IPS DF 6.9 (cell line): ENCODE measurements around the gene TRIM14.

Source experiments
- DNase-seq: peaks from one replicate; pipeline ENCODE4 v3.0.0-alpha.2; 2013; ENCODE audit warnings: low read depth, low spot score
- H3K27ac ChIP-seq: one replicate; pipeline ENCODE4 v1.5.1; 2013; ENCODE audit warnings: low read length, control low read depth
- H3K27me3 ChIP-seq: 2 replicates; pipeline ENCODE4 v1.6.1; 2013; ENCODE audit warnings: mild to moderate bottlenecking, low read length; ENCODE audit not compliant: control insufficient read depth, insufficient read depth
- H3K36me3 ChIP-seq: 2 replicates; pipeline ENCODE4 v1.6.1; 2013; ENCODE audit warnings: low read length; ENCODE audit not compliant: control insufficient read depth, insufficient read depth
- H3K4me1 ChIP-seq: 2 replicates; pipeline ENCODE4 v1.6.1; 2013; ENCODE audit warnings: low read length; ENCODE audit not compliant: control insufficient read depth, insufficient read depth
- H3K4me3 ChIP-seq: 2 replicates; pipeline ENCODE4 v1.5.1; 2013; ENCODE audit warnings: mild to moderate bottlenecking, low read length
- H3K9me3 ChIP-seq: 2 replicates; pipeline ENCODE4 v1.6.1; 2013; ENCODE audit warnings: low read length, inconsistent platforms; ENCODE audit not compliant: control insufficient read depth, insufficient read depth
- WGBS: extraction: QIAGEN DNeasy Blood & Tissue Kit; methylation state at CpG from one replicate; pipeline ENCODE4 v1.1.7; 2013; ENCODE audit warnings: mixed read lengths, missing lambda C conversion rate; ENCODE audit not compliant: insufficient read length, insufficient coverage; 5-methylcytosine and 5-hydroxymethylcytosine counted together

TRIM14 gene, protein sequence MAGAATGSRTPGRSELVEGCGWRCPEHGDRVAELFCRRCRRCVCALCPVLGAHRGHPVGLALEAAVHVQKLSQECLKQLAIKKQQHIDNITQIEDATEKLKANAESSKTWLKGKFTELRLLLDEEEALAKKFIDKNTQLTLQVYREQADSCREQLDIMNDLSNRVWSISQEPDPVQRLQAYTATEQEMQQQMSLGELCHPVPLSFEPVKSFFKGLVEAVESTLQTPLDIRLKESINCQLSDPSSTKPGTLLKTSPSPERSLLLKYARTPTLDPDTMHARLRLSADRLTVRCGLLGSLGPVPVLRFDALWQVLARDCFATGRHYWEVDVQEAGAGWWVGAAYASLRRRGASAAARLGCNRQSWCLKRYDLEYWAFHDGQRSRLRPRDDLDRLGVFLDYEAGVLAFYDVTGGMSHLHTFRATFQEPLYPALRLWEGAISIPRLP

DNA sequence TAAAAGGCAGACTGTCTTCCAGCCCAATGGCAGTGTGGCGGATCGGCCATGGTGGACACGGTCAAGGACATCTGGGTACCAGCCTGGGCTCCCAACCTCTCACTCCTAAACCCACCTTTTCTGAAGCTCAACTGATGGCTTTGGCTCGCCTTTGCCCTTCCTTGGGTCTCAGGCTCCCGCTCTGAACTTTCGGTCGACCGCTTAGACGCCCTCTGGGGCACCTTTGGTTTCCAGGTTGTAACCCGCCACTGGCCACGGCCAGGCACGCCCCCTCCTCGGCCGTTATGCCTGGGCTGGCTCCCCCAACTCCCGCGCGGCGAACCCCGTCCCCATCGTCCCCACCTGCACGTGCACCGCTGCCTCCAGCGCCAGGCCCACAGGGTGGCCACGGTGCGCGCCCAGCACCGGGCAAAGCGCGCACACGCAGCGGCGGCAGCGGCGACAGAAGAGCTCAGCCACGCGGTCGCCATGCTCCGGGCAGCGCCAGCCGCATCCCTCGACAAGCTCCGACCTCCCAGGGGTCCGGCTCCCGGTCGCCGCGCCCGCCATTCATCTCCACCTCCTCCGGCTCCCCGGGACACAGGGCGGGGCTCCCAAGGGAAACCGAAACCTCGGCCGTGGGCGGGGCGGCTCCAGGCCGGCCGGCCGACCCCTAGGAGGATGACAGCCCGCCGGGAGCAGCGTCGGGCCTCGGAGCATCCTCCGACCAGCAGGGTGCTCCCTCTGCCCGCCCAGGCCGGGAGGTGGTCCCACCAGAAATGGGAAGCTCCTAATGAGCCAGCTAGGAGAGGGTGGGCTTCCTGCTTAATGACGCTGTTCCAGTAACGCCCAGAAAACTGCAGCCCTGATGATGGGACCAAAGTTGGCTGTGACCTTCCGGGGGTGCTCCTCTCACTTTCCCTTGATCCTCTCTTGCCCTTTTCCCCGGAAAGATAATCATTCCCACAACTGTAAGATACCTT, at the start of gene TRIM14:
Gene TRIM14, minus strand, starts transcription at position 583 of the 962 bp plus-strand sequence. Its CDS starts 34 bp downstream, at position 549.
- peak within 1 kb of the TSS; percentile 48 for H3K4me3 ChIP-seq
- H3K36me3 ChIP-seq = no peaks in the 10 kb centered on the region
- 0 out of 2 replicates have a peak, but pooled peaks cover 1% of the 10 kb centered on the region for H3K4me1 ChIP-seq
- WGBS = no CpG with 5 or more reads among the region's 71 CpGs
- no peaks in the 10 kb centered on the region for H3K9me3 ChIP-seq
- H3K27ac ChIP-seq = no peak within 1 kb of the TSS
- no peaks in the 10 kb centered on the region for H3K27me3 ChIP-seq
- DNase-seq = no peak

DNA sequence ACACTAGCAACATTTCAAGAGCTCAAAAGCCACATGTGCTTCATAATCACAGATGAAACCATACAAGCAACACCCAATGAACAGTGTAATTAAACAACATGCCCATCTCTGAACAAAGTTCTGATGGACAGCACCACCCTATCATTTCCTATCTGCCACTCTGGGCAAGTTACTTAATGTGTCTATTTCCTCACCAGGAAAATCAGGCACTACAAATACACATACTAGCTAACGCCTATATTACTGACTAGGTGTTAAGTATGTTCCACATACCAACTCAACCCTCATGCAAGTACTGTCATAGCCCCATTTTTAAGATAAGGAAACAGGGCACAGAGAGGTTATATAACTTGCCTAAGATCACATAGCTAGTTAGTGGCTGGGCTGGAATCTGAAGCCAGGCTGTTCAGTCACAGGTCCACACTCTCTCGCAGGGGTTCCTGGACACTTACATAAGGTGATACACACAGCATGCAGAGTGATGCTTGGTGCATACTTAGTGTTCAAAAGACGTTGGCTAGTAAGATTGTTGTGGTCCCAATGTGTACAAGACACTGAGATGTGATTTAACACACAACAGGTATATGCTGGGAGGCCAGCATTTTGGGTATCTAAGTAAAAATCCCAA, 49.2 kb upstream of the TRIM14 start:
- H3K4me1 ChIP-seq = peaks cover 11% of the 10 kb centered on the region
- no peak overlapping the region for H3K4me3 ChIP-seq
- no peak for DNase-seq
- H3K9me3 ChIP-seq = no peaks in the 10 kb centered on the region
- no peaks in the 10 kb centered on the region for H3K27me3 ChIP-seq
- no peaks in the 10 kb centered on the region for H3K36me3 ChIP-seq
- no peak overlapping the region for H3K27ac ChIP-seq
- no CpG with 5 or more reads among the region's 3 CpGs for WGBS

DNA sequence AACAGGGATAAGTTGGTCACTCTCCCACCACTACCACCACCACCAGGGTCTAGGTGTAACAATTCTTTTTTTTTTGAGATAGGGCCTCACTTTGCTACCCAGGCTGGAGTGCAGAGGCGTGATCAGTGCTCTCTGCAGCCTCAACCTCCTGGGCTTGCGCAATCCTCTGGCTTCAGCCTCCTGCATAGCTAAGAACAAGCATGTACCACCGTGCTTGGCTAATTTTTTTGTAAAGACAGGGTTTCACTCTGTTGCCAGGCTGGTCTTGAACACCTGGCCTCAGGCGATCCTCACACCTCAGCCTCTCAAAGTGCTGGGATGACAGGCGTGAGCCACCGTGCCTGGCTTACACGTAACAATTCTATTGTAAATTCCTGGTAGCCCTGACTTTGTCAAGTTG, 45.9 kb upstream of the TRIM14 start:
- peaks cover 4% of the 10 kb centered on the region; the same call in 1 of the 2 replicates for H3K4me1 ChIP-seq
- H3K36me3 ChIP-seq = no peaks in the 10 kb centered on the region
- H3K27ac ChIP-seq = no peak overlapping the region
- WGBS = no CpG with 5 or more reads among the region's 7 CpGs
- no peaks in the 10 kb centered on the region for H3K27me3 ChIP-seq
- no peak for DNase-seq
- H3K9me3 ChIP-seq = no peaks in the 10 kb centered on the region
- no peak overlapping the region for H3K4me3 ChIP-seq

DNA sequence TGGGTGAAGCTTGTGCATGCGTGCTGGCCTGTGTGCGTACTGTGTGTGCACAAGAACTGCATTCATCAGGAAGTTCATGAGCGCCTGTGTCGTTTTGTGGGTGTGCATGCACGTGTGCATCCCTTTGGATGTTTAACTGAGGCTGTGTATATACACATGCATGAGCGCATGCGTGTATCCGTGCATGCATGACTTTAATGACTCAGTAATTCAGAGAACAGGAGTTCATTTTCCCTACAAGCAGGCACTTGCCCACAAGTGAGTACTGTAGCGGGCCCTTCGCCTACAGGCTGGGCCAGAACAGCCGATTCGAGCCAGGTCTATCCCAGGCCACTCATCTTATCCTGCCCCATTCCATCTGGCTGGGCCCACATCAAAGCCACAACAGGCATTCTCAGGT, 43.6 kb upstream of the TRIM14 start:
- Histone ChIP-seq H3K9me3 (no peaks in the 10 kb centered on the region), H3K36me3 (no peaks in the 10 kb centered on the region), H3K27me3 (no peaks in the 10 kb centered on the region), H3K4me3 (no peak overlapping the region), H3K27ac (no peak overlapping the region), H3K4me1 (no peaks in the 10 kb centered on the region; the same call in 1 of the 2 replicates)
- WGBS = no CpG with 5 or more reads among the region's 12 CpGs
- no peak for DNase-seq

DNA sequence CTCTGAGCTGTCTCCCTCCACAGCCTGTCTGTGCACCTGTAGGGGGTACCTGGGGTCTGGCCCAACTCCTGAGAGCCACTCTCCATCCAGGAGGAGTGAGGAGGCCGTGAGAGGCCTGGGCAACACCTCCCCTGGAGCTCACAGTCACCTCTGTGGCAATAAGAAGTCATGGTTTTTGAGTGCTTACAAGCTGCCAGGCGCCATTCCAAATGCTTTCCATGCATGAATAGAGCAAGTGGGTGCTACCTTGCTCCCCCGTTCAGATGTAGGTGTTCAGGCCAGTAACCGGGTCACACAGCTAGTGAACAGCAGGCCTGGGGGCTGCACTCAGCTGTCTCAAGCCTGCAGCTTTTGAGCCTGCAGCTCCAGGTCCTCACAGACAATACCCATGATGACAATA, 42.8 kb upstream of the TRIM14 start:
- Histone ChIP-seq H3K27me3 (no peaks in the 10 kb centered on the region), H3K4me3 (no peak overlapping the region), H3K36me3 (no peaks in the 10 kb centered on the region), H3K27ac (no peak overlapping the region), H3K9me3 (no peaks in the 10 kb centered on the region), H3K4me1 (no peaks in the 10 kb centered on the region; the same call in 1 of the 2 replicates)
- DNase-seq = no peak
- WGBS = no CpG with 5 or more reads among the region's 4 CpGs

DNA sequence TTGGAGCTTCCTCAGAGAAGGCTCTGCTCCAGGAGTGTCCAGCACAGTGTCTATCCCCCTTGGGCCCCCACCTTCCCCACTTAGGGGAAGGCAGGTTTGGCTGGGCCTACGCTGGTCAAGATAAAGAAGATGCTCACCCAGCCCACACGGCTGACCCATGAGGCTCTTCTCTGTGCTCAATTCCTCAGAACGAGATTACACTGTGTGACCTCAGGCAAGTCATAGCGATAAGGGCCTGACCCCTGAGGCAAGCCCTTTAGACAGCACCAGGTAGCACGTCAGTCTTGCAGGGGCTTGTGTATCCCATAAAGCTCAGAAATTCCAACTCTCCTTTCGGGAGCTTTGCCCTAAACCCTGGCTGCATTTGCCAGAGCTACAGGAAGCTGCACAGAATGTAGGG, 40.8 kb upstream of the TRIM14 start:
- no peak overlapping the region for H3K4me3 ChIP-seq
- WGBS = no CpG with 5 or more reads among the region's 6 CpGs
- H3K27me3 ChIP-seq = no peaks in the 10 kb centered on the region
- H3K9me3 ChIP-seq = no peaks in the 10 kb centered on the region
- no peak overlapping the region for H3K27ac ChIP-seq
- H3K4me1 ChIP-seq = no peaks in the 10 kb centered on the region; the same call in 1 of the 2 replicates
- no peak for DNase-seq
- no peaks in the 10 kb centered on the region for H3K36me3 ChIP-seq

DNA sequence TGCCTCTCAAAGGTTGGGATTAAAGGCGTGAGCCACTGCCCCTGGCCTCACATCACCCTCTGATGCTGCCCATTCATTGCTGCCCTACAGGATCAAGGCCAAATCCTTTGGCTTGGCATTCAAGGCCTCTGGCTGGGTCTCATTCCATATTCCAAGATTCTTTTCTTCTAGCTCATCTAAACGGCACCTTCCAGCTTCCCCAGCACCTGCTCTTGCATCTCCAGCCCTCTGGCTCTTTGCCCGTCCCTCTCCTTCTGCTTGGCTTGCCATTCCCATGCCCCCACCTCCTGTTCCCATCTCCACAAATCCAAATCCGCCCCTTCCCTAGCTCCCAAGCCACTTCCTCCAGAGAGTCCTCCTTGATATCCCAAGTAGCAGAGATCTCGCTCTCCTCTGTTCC, 40.3 kb upstream of the TRIM14 start:
- no peak for DNase-seq
- H3K4me1 ChIP-seq = no peaks in the 10 kb centered on the region; the same call in 1 of the 2 replicates
- H3K27ac ChIP-seq = no peak overlapping the region
- H3K4me3 ChIP-seq = no peak overlapping the region
- no CpG with 5 or more reads among the region's 5 CpGs for WGBS
- no peaks in the 10 kb centered on the region for H3K36me3 ChIP-seq
- no peaks in the 10 kb centered on the region for H3K27me3 ChIP-seq
- no peaks in the 10 kb centered on the region for H3K9me3 ChIP-seq

DNA sequence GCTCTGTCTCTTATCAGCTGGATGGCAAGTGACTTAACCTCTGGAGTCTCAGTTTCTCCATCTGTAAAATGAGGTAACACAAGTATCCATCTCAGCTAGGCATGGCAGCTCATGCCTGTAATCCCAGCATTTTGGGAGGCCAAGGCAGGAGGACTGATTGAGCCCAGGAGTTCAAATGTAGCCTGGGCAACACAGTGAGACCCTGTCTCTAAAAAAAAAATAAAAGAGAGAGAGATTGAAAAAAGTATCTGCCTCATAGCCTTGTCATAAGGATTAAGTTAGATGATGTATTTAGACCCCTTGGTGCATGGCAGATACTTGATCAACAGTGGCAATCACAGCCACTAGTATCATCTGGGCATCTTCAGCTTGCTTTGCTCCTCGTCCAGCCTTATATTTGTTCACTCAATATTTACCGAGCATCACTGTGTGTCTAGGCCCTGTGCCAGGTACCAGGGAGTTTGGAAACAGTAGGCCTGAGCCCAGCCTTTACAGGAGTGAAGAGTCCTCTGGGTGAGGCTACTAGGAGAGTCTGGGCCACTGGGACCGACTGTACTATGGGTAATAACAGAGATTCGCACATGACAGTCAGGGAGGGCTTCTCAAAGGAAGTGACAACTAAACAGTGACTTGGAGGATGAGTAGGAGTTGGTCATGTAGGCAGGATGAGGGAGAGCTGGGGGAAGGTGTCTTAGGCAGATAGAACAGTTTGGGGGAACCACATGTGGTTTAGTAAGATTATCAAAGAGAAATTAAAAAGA, 39.2 kb upstream of the TRIM14 start:
- no peaks in the 10 kb centered on the region for H3K9me3 ChIP-seq
- no peak overlapping the region for H3K27ac ChIP-seq
- H3K36me3 ChIP-seq = no peaks in the 10 kb centered on the region
- no peak overlapping the region for H3K4me3 ChIP-seq
- no peak for DNase-seq
- no peaks in the 10 kb centered on the region for H3K27me3 ChIP-seq
- no peaks in the 10 kb centered on the region; the same call in 1 of the 2 replicates for H3K4me1 ChIP-seq
- no CpG with 5 or more reads among the region's 4 CpGs for WGBS

DNA sequence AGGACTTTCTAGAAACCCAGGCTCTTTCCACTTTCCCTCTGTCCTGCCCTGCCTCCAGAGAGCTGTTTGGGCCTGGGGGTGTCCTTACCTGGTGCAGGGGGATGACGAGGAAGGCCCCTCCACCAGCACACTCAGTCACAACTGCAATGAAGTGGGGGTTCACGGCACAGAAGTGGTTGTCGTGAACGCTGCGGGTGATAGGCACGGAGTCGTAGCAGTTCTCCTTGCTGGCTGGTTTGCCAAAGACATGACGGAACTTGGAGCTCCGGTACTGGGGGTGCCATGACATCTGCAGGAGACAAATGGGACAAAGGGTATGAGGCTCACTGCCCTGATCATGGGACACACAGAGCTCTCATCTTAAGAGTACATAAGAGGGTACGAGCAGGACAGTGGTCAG, 38.4 kb upstream of the TRIM14 start:
- H3K27me3 ChIP-seq = no peaks in the 10 kb centered on the region
- no peak for DNase-seq

More for the DNA sequence above, 38.4 kb upstream of the TRIM14 start:
- H3K4me1 ChIP-seq = no peaks in the 10 kb centered on the region
- WGBS = no CpG with 5 or more reads among the region's 10 CpGs
- H3K9me3 ChIP-seq = no peaks in the 10 kb centered on the region
- no peak overlapping the region for H3K4me3 ChIP-seq
- no peak overlapping the region for H3K27ac ChIP-seq
- H3K36me3 ChIP-seq = 0 out of 2 replicates have a peak, but pooled peaks cover under 1% of the 10 kb centered on the region
